HepG2 (cell line): ENCODE results near the gene EOMES. TPM values are rescaled to one million over a fixed set of nuclear protein-coding genes. Genes with fewer than 3 reads are reported as not detected.

Experiments
- AHR ChIP-seq: IDR thresholded peaks from 2 replicates; pipeline ENCODE4 v1.6.1; 2018; ENCODE audit warnings: missing genetic modification reagents, missing compliant biosample characterization
- ELF1 ChIP-seq: sonication (generic); formaldehyde crosslinking; IDR thresholded peaks from 2 replicates; pipeline ENCODE4 v1.4.0; 2020; ENCODE audit warnings: missing genetic modification reagents
- FOXK2 ChIP-seq: fragments of 450-650 bp; IDR thresholded peaks from 2 replicates; pipeline ENCODE4 v1.6.1; 2016
- HNF4A ChIP-seq: sonication (generic); formaldehyde crosslinking; IDR thresholded peaks from 2 replicates; pipeline ENCODE4 v1.4.0; 2020; ENCODE audit warnings: missing genetic modification reagents
- HOXD1 ChIP-seq: sonication (generic); formaldehyde crosslinking; IDR thresholded peaks from 2 replicates; pipeline ENCODE4 v1.5.0; 2020; ENCODE audit warnings: missing genetic modification reagents
- IRF9 ChIP-seq: sonication (generic); formaldehyde crosslinking; IDR thresholded peaks from 2 replicates; pipeline ENCODE4 v1.8.0; 2022; ENCODE audit warnings: missing genetic modification reagents, mild to moderate bottlenecking, borderline replicate concordance
- IRX3 ChIP-seq: sonication (generic); formaldehyde crosslinking; IDR thresholded peaks from 2 replicates; pipeline ENCODE4 v1.8.1; 2023; ENCODE audit warnings: mild to moderate bottlenecking, low read depth, missing genetic modification reagents, borderline replicate concordance
- LRRFIP1 ChIP-seq: sonication (generic); formaldehyde crosslinking; conservative IDR thresholded peaks from 2 replicates; pipeline ENCODE4 v1.4.0; 2020; ENCODE audit warnings: missing genetic modification reagents
- NFE2L2 ChIP-seq: fragments of 150-350 bp; IDR thresholded peaks from 2 replicates; pipeline ENCODE4 v1.6.1; 2014; ENCODE audit warnings: low read length
- SKIL ChIP-seq: sonication (generic); formaldehyde crosslinking; IDR thresholded peaks from 2 replicates; pipeline ENCODE4 v1.8.0; 2022; ENCODE audit warnings: missing genetic modification reagents, mild to moderate bottlenecking, moderate library complexity, borderline replicate concordance
- STAT5B ChIP-seq: sonication (generic); formaldehyde crosslinking; IDR thresholded peaks from 2 replicates; pipeline ENCODE4 v1.4.0; 2020; ENCODE audit warnings: missing genetic modification reagents
- ZFYVE20 ChIP-seq: sonication (generic); formaldehyde crosslinking; IDR thresholded peaks from 2 replicates; pipeline ENCODE4 v1.8.0; 2023; ENCODE audit warnings: low read depth, mild to moderate bottlenecking, moderate library complexity, missing genetic modification reagents, borderline replicate concordance
- ZNF138 ChIP-seq: sonication (generic); formaldehyde crosslinking; IDR thresholded peaks from 2 replicates; pipeline ENCODE4 v1.5.0; 2020; ENCODE audit warnings: mild to moderate bottlenecking, low read depth, missing genetic modification reagents
- ZNF543 ChIP-seq: sonication (generic); formaldehyde crosslinking; IDR thresholded peaks from 2 replicates; pipeline ENCODE4 v1.4.0; 2020; ENCODE audit warnings: mild to moderate bottlenecking, missing genetic modification reagents
- ZNF609 ChIP-seq: sonication (generic); formaldehyde crosslinking; IDR thresholded peaks from 2 replicates; pipeline ENCODE4 v1.4.0; 2020; ENCODE audit warnings: mild to moderate bottlenecking, missing genetic modification reagents, borderline replicate concordance
- ZNF713 ChIP-seq: sonication (generic); formaldehyde crosslinking; IDR thresholded peaks from 2 replicates; pipeline ENCODE4 v1.4.0; 2020; ENCODE audit warnings: mild to moderate bottlenecking, missing genetic modification reagents
- ZSCAN21 ChIP-seq: sonication (generic); formaldehyde crosslinking; IDR thresholded peaks from 2 replicates; pipeline ENCODE4 v1.8.0; 2022; ENCODE audit warnings: mild to moderate bottlenecking, missing genetic modification reagents, moderate library complexity, borderline replicate concordance
- polyA plus RNA-seq, 8 experiments: library from polyadenylated mRNA; depleted of rRNA in 3 of 8; stranded (reverse) in 7 of 8; unstranded in 1 of 8; fragments of >200 nt; fragmentation: Illumina TruSeq in 4 of 8; extraction: Trizol in 4 of 8; gene quantifications; 2 replicates each; pipeline versions ENCODE4 v1.2.1 to v1.2.3, GENCODE V29; 2011 to 2016; ENCODE audit warnings: low read depth in 4 of 8, missing spikeins in 1 of 8, mixed read lengths in 1 of 8; ENCODE audit not compliant: insufficient read depth in 1 of 8
- total RNA-seq, 5 experiments: library from RNA; depleted of rRNA; stranded (reverse); fragments of >200 nt; fragmentation: Illumina TruSeq; extraction: Trizol; gene quantifications; 2 replicates each; pipeline ENCODE4 v1.2.3, GENCODE V29; 2016; ENCODE audit warnings: low read depth in 1 of 5

The EOMES gene
- total and polyA plus RNA-seq, 2 of the 13 experiments (the other 11 are each of a cell fraction or from before 2014, with no cell fraction given) = 0.11 to 0.12 TPM

- TF ChIP-seq LRRFIP1 (CRISPR knock-in tag) (no peak), AHR (CRISPR knock-in tag) (no peak), IRX3 (no peak), IRF9 (no peak), ZNF609 (CRISPR knock-in tag) (no peak), ELF1 (CRISPR knock-in tag) (0 out of 2 replicates have a peak, but pooled peaks have one; percentile 25), ZNF138 (CRISPR knock-in tag) (no peak), FOXK2 (no peak), ZSCAN21 (CRISPR knock-in tag) (peak; percentile 17; the same call in 1 of the 2 replicates), STAT5B (no peak), HOXD1 (no peak), ZNF713 (CRISPR knock-in tag) (no peak), ZNF543 (CRISPR knock-in tag) (no peak), ZFYVE20 (CRISPR knock-in tag) (no peak), SKIL (CRISPR knock-in tag) (no peak), NFE2L2 (no peak), HNF4A (CRISPR knock-in tag) (peak; percentile 56)
These were observed 41.4 kb downstream of the EOMES start (continued) for GRCh38 chr3:27680517-27681246.
